Measurements from ENCODE around the gene HBA2. TPM values are rescaled to one million over a fixed set of nuclear protein-coding genes. Genes with fewer than 3 reads are reported as not detected.
"Not testable (repeated sequence)": the region's sequence is repeated elsewhere in the genome, so short reads cannot be mapped to it uniquely, and the experiment has no call there.

HBA2 gene
- total RNA-seq, 1 donor from 2014 or later = not detected

- TF ChIP-seq CTCF (conservative IDR thresholded peaks at IDR 0.05) = no peak
- Mint-ChIP-seq H3K27ac (no peak overlapping the region), H3K4me1 (ENCODE audit: unreplicated experiment) (no peaks in the 10 kb centered on the region), H3K36me3 (peaks cover 20% of the 10 kb centered on the region), H3K9me3 (no peaks in the 10 kb centered on the region), H3K27me3 (no peaks in the 10 kb centered on the region), H3K4me3 (no peak overlapping the region)
- no peak for DNase-seq (ENCODE audit: extremely low spot score, unreplicated experiment)
These were observed 19.2 kb downstream of the HBA2 start for GRCh38 chr16:191831-192230.

DNA sequence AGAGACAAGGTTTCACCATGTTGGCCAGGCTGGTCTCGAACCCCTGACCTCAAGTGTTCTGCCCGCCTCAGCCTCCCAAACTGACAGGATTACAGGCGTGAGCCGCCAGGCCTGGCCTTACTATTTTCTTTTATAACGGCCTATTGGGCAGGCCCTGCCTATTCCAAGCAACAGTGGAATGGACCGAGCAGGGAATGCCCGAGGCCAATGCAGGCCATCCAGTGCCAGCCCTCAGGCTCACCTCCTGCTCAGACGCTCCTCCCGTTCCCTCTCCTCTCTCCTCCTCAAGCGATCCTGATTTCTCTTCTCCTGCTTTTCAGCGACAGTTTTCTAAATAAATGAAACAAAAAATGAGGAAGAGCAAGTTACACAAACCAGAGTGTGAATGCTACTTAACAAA, 20.0 kb downstream of the HBA2 start:
- peak overlapping the region; percentile 34 for H3K27ac Mint-ChIP-seq
- no peak overlapping the region for H3K4me3 Mint-ChIP-seq
- no peak for TF ChIP-seq CTCF (conservative IDR thresholded peaks at IDR 0.05)
- H3K27me3 Mint-ChIP-seq = no peaks in the 10 kb centered on the region
- H3K4me1 Mint-ChIP-seq (ENCODE audit: unreplicated experiment) = no peaks in the 10 kb centered on the region
- no peaks in the 10 kb centered on the region for H3K9me3 Mint-ChIP-seq
- no peak for DNase-seq (ENCODE audit: extremely low spot score, unreplicated experiment)
- H3K36me3 Mint-ChIP-seq = peaks cover 20% of the 10 kb centered on the region

- Mint-ChIP-seq H3K9me3 (no peaks in the 10 kb centered on the region), H3K4me1 (ENCODE audit: unreplicated experiment) (no peaks in the 10 kb centered on the region), H3K4me3 (no peak overlapping the region), H3K27me3 (no peaks in the 10 kb centered on the region), H3K36me3 (peaks cover 20% of the 10 kb centered on the region), H3K27ac (no peak overlapping the region)
- no peak for DNase-seq (ENCODE audit: extremely low spot score, unreplicated experiment)
- no peak for TF ChIP-seq CTCF (conservative IDR thresholded peaks at IDR 0.05)
These were observed 20.8 kb downstream of the HBA2 start for GRCh38 chr16:193441-193840.

GRCh38 chr16:194516-194915, 21.8 kb downstream of the HBA2 start:
- DNase-seq (ENCODE audit: extremely low spot score, unreplicated experiment) = no peak
- H3K4me1 Mint-ChIP-seq (ENCODE audit: unreplicated experiment) = no peaks in the 10 kb centered on the region
- H3K36me3 Mint-ChIP-seq = peaks cover 16% of the 10 kb centered on the region
- H3K9me3 Mint-ChIP-seq = no peaks in the 10 kb centered on the region
- no peak overlapping the region for H3K4me3 Mint-ChIP-seq
- no peak overlapping the region for H3K27ac Mint-ChIP-seq
- H3K27me3 Mint-ChIP-seq = no peaks in the 10 kb centered on the region
- TF ChIP-seq CTCF (conservative IDR thresholded peaks at IDR 0.05) = no peak

- no peak overlapping the region for H3K27ac Mint-ChIP-seq
- no peak overlapping the region for H3K4me3 Mint-ChIP-seq
- no peak for DNase-seq (ENCODE audit: extremely low spot score, unreplicated experiment)
- no peaks in the 10 kb centered on the region for H3K4me1 Mint-ChIP-seq (ENCODE audit: unreplicated experiment)
- peaks cover 19% of the 10 kb centered on the region for H3K36me3 Mint-ChIP-seq
- no peaks in the 10 kb centered on the region for H3K27me3 Mint-ChIP-seq
- no peak for TF ChIP-seq CTCF (conservative IDR thresholded peaks at IDR 0.05)
- H3K9me3 Mint-ChIP-seq = no peaks in the 10 kb centered on the region
These were observed 27.7 kb downstream of the HBA2 start for GRCh38 chr16:200388-200787.

DNA sequence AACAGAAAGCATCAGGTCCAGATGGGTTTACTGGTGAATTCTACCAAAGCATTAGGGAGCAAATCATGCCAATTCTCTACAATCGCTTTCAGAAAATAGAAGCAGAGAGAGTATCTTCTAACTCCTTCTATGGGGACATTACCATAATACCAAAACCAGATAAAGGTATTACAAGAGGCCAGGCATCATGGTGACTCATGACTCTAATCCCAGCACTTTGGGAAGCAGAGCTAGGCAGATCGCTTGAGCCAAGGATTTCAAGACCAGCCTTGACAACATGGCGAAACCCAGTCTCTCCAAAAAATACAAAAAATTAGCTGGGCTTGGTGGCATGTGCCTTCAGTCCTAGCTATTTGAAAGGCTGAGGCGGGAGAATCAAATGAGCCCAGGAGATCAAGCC, 30.6 kb downstream of the HBA2 start:
- Mint-ChIP-seq H3K27ac (no peak overlapping the region), H3K9me3 (no peaks in the 10 kb centered on the region), H3K27me3 (no peaks in the 10 kb centered on the region), H3K36me3 (peaks cover 27% of the 10 kb centered on the region), H3K4me1 (ENCODE audit: unreplicated experiment) (no peaks in the 10 kb centered on the region), H3K4me3 (no peak overlapping the region)
- DNase-seq (ENCODE audit: extremely low spot score, unreplicated experiment) = no peak
- no peak for TF ChIP-seq CTCF (conservative IDR thresholded peaks at IDR 0.05)

GRCh38 chr16:204046-204445, 31.4 kb downstream of the HBA2 start:
- DNase-seq (ENCODE audit: extremely low spot score, unreplicated experiment); H3K4me1 Mint-ChIP-seq (ENCODE audit: unreplicated experiment); H3K27ac Mint-ChIP-seq; H3K27me3 Mint-ChIP-seq; H3K9me3 Mint-ChIP-seq; H3K4me3 Mint-ChIP-seq: not testable (repeated sequence)
- peaks cover 29% of the 10 kb centered on the region for H3K36me3 Mint-ChIP-seq

DNA sequence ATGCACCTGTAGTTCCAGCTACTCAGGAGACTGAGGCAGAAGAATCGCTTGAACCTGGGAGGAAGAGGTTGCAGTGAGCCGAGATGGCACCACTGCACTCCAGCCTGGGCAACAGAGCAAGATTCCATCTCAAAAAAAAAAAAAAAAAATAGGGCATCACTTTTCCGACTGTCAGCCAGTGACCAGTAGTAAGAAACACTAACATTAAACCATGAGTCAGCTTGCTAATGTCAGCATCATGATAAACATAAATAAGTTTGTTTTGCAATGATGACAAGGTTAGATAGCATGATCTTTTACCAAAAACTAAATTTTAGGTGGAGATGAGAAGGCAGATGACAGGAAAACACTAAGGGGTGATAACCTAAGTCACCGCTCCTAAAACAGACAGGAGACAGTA, 36.7 kb downstream of the HBA2 start:
- not testable (repeated sequence) for H3K9me3 Mint-ChIP-seq; H3K27me3 Mint-ChIP-seq; H3K4me3 Mint-ChIP-seq; H3K4me1 Mint-ChIP-seq (ENCODE audit: unreplicated experiment); DNase-seq (ENCODE audit: extremely low spot score, unreplicated experiment); H3K27ac Mint-ChIP-seq
- H3K36me3 Mint-ChIP-seq = peaks cover 21% of the 10 kb centered on the region
